Measurements from ENCODE around the gene GMDS.

DNA sequence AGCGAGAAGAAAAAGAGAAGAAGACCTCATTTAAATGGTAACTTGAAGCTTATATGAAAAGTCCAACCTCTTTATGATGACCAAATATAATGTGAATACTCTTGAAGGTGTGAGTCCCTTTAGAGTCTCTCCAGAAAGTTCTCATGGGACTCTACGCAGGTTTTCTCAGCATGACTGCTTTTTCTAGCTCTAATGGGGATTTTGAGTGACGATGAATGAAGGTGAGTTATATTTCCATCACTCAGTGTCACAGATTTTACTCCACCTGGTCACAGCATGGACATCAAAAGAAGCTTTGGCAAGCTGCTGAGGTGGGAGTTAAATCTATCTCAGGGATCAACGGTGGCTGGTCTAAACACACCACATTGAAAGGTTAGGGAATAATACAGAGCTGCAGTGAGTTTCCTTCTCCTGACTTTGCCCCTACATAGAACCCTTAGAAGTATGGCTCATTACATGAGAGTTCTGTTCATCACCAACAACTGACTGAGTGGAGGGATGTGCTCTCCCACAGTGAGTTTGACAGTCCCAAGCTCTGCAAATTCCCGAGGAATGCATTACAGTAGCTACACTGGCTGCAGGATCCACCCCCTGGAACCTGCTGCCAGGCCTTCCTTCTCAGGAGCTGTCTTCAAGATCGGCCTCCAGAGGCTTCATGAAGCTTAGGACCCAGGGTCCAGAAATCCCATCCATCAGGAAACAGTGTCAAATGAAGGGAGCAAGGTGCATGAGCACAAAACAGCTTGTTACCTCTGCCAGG, 508.9 kb downstream of the GMDS start:
- TF ChIP-seq, protein P1, sequence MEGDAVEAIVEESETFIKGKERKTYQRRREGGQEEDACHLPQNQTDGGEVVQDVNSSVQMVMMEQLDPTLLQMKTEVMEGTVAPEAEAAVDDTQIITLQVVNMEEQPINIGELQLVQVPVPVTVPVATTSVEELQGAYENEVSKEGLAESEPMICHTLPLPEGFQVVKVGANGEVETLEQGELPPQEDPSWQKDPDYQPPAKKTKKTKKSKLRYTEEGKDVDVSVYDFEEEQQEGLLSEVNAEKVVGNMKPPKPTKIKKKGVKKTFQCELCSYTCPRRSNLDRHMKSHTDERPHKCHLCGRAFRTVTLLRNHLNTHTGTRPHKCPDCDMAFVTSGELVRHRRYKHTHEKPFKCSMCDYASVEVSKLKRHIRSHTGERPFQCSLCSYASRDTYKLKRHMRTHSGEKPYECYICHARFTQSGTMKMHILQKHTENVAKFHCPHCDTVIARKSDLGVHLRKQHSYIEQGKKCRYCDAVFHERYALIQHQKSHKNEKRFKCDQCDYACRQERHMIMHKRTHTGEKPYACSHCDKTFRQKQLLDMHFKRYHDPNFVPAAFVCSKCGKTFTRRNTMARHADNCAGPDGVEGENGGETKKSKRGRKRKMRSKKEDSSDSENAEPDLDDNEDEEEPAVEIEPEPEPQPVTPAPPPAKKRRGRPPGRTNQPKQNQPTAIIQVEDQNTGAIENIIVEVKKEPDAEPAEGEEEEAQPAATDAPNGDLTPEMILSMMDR (IDR thresholded peaks at IDR 0.05; ENCODE audit: low read depth, low read length): no peak
- TF ChIP-seq EZH2phosphoT487 (IDR thresholded peaks at IDR 0.05; ENCODE audit: low read depth): no peak

All from OCI-LY3 (cell line).